Activated naive CD8-positive, alpha-beta T cell (primary cell): Measurements from ENCODE around the gene ADCYAP1R1.

Experiments used
- H3K27ac Mint-ChIP-seq: one replicate; pipeline ENCODE4 v1.8.0; 2021; ENCODE audit warnings: mixed read lengths
- H3K27me3 Mint-ChIP-seq: one replicate; pipeline ENCODE4 v1.8.0; 2021; ENCODE audit warnings: mixed read lengths
- H3K36me3 Mint-ChIP-seq: one replicate; pipeline ENCODE4 v1.8.0; 2021; ENCODE audit warnings: mixed read lengths
- H3K4me1 Mint-ChIP-seq: one replicate; pipeline ENCODE4 v1.8.0; 2021; ENCODE audit warnings: low read depth, mixed read lengths
- H3K4me3 Mint-ChIP-seq: one replicate; pipeline ENCODE4 v1.8.0; 2021; ENCODE audit warnings: mild to moderate bottlenecking, mixed read lengths
- H3K9me3 Mint-ChIP-seq: one replicate; pipeline ENCODE4 v1.8.0; 2021; ENCODE audit warnings: low read depth, mixed read lengths

The ADCYAP1R1 gene

GRCh38 chr7:31051598-31052486 lies at the start of gene ADCYAP1R1:
Gene ADCYAP1R1 (plus strand): TSS chr7:31052308. CDS start chr7:31063265, 10,957 bp downstream.
- peaks cover 18% of the 10 kb centered on the region for H3K27me3 Mint-ChIP-seq
- no peaks in the 10 kb centered on the region for H3K9me3 Mint-ChIP-seq
- H3K36me3 Mint-ChIP-seq: no peaks in the 10 kb centered on the region
- peaks cover 3% of the 10 kb centered on the region for H3K4me1 Mint-ChIP-seq
- H3K4me3 Mint-ChIP-seq: no peak within 1 kb of the TSS
- H3K27ac Mint-ChIP-seq: no peak within 1 kb of the TSS

GRCh38 chr7:31003097-31003496 lies 49.0 kb upstream of the ADCYAP1R1 start:
- Mint-ChIP-seq H3K4me3 (no peak overlapping the region), H3K9me3 (no peaks in the 10 kb centered on the region), H3K36me3 (no peaks in the 10 kb centered on the region), H3K27ac (no peak overlapping the region), H3K4me1 (no peaks in the 10 kb centered on the region), H3K27me3 (no peaks in the 10 kb centered on the region)

- H3K27ac Mint-ChIP-seq: no peak overlapping the region
- no peaks in the 10 kb centered on the region for H3K27me3 Mint-ChIP-seq
- no peaks in the 10 kb centered on the region for H3K36me3 Mint-ChIP-seq
- no peak overlapping the region for H3K4me3 Mint-ChIP-seq
- H3K4me1 Mint-ChIP-seq: no peaks in the 10 kb centered on the region
- no peaks in the 10 kb centered on the region for H3K9me3 Mint-ChIP-seq
These were observed 48.4 kb upstream of the ADCYAP1R1 start for GRCh38 chr7:31003721-31004120.

- no peaks in the 10 kb centered on the region for H3K36me3 Mint-ChIP-seq
- no peak overlapping the region for H3K4me3 Mint-ChIP-seq
- peaks cover 2% of the 10 kb centered on the region for H3K27me3 Mint-ChIP-seq
- no peaks in the 10 kb centered on the region for H3K9me3 Mint-ChIP-seq
- no peaks in the 10 kb centered on the region for H3K4me1 Mint-ChIP-seq
- H3K27ac Mint-ChIP-seq: no peak overlapping the region
These were observed 47.7 kb upstream of the ADCYAP1R1 start for GRCh38 chr7:31004393-31004792.

- Mint-ChIP-seq H3K4me3 (no peak overlapping the region), H3K36me3 (no peaks in the 10 kb centered on the region), H3K9me3 (peaks cover 6% of the 10 kb centered on the region), H3K4me1 (no peaks in the 10 kb centered on the region), H3K27me3 (peaks cover 4% of the 10 kb centered on the region), H3K27ac (no peak overlapping the region)
These were observed 45.3 kb upstream of the ADCYAP1R1 start for GRCh38 chr7:31006857-31007256.

GRCh38 chr7:31007634-31008033 lies 44.5 kb upstream of the ADCYAP1R1 start:
- Mint-ChIP-seq H3K4me3 (no peak overlapping the region), H3K36me3 (no peaks in the 10 kb centered on the region), H3K27ac (no peak overlapping the region), H3K9me3 (peaks cover 6% of the 10 kb centered on the region), H3K4me1 (no peaks in the 10 kb centered on the region), H3K27me3 (peaks cover 4% of the 10 kb centered on the region)

GRCh38 chr7:31014826-31015225 lies 37.3 kb upstream of the ADCYAP1R1 start:
- H3K4me3 Mint-ChIP-seq: no peak overlapping the region
- H3K9me3 Mint-ChIP-seq: peaks cover 6% of the 10 kb centered on the region
- peaks cover 10% of the 10 kb centered on the region for H3K4me1 Mint-ChIP-seq
- H3K36me3 Mint-ChIP-seq: no peaks in the 10 kb centered on the region
- H3K27me3 Mint-ChIP-seq: peaks cover 4% of the 10 kb centered on the region
- no peak overlapping the region for H3K27ac Mint-ChIP-seq

GRCh38 chr7:31017032-31017675 lies 35.0 kb upstream of the ADCYAP1R1 start:
- Mint-ChIP-seq H3K36me3 (no peaks in the 10 kb centered on the region), H3K4me1 (peaks cover 14% of the 10 kb centered on the region), H3K27ac (no peak overlapping the region), H3K4me3 (no peak overlapping the region), H3K9me3 (no peaks in the 10 kb centered on the region), H3K27me3 (peaks cover 3% of the 10 kb centered on the region)

- H3K27ac Mint-ChIP-seq: no peak overlapping the region
- H3K4me3 Mint-ChIP-seq: no peak overlapping the region
- no peaks in the 10 kb centered on the region for H3K36me3 Mint-ChIP-seq
- no peaks in the 10 kb centered on the region for H3K9me3 Mint-ChIP-seq
- peaks cover 19% of the 10 kb centered on the region for H3K4me1 Mint-ChIP-seq
- peaks cover 3% of the 10 kb centered on the region for H3K27me3 Mint-ChIP-seq
These were observed 34.4 kb upstream of the ADCYAP1R1 start for GRCh38 chr7:31017721-31018120.

- H3K4me1 Mint-ChIP-seq: peaks cover 33% of the 10 kb centered on the region
- H3K36me3 Mint-ChIP-seq: no peaks in the 10 kb centered on the region
- no peaks in the 10 kb centered on the region for H3K27me3 Mint-ChIP-seq
- H3K4me3 Mint-ChIP-seq: no peak overlapping the region
- no peak overlapping the region for H3K27ac Mint-ChIP-seq
- H3K9me3 Mint-ChIP-seq: no peaks in the 10 kb centered on the region
These were observed 32.6 kb upstream of the ADCYAP1R1 start for GRCh38 chr7:31019509-31019908.

GRCh38 chr7:31020161-31020560 lies 31.9 kb upstream of the ADCYAP1R1 start:
- H3K36me3 Mint-ChIP-seq: no peaks in the 10 kb centered on the region
- H3K27ac Mint-ChIP-seq: no peak overlapping the region
- H3K4me3 Mint-ChIP-seq: no peak overlapping the region
- H3K4me1 Mint-ChIP-seq: peaks cover 35% of the 10 kb centered on the region
- no peaks in the 10 kb centered on the region for H3K27me3 Mint-ChIP-seq
- H3K9me3 Mint-ChIP-seq: no peaks in the 10 kb centered on the region

- peaks cover 35% of the 10 kb centered on the region for H3K4me1 Mint-ChIP-seq
- H3K9me3 Mint-ChIP-seq: no peaks in the 10 kb centered on the region
- no peak overlapping the region for H3K27ac Mint-ChIP-seq
- no peaks in the 10 kb centered on the region for H3K36me3 Mint-ChIP-seq
- H3K4me3 Mint-ChIP-seq: no peak overlapping the region
- H3K27me3 Mint-ChIP-seq: no peaks in the 10 kb centered on the region
These were observed 31.5 kb upstream of the ADCYAP1R1 start for GRCh38 chr7:31020652-31021051.

GRCh38 chr7:31022117-31022516 lies 30.0 kb upstream of the ADCYAP1R1 start:
- Mint-ChIP-seq H3K36me3 (no peaks in the 10 kb centered on the region), H3K27me3 (no peaks in the 10 kb centered on the region), H3K4me3 (no peak overlapping the region), H3K4me1 (peaks cover 33% of the 10 kb centered on the region), H3K27ac (no peak overlapping the region), H3K9me3 (no peaks in the 10 kb centered on the region)

- H3K9me3 Mint-ChIP-seq: no peaks in the 10 kb centered on the region
- no peak overlapping the region for H3K27ac Mint-ChIP-seq
- no peaks in the 10 kb centered on the region for H3K27me3 Mint-ChIP-seq
- H3K36me3 Mint-ChIP-seq: no peaks in the 10 kb centered on the region
- H3K4me1 Mint-ChIP-seq: peaks cover 33% of the 10 kb centered on the region
- no peak overlapping the region for H3K4me3 Mint-ChIP-seq
These were observed 29.4 kb upstream of the ADCYAP1R1 start for GRCh38 chr7:31022726-31023125.

GRCh38 chr7:31023877-31024276 lies 28.2 kb upstream of the ADCYAP1R1 start:
- Mint-ChIP-seq H3K27me3 (no peaks in the 10 kb centered on the region), H3K4me3 (no peak overlapping the region), H3K27ac (no peak overlapping the region), H3K9me3 (no peaks in the 10 kb centered on the region), H3K36me3 (no peaks in the 10 kb centered on the region), H3K4me1 (peaks cover 34% of the 10 kb centered on the region)
